Vagina (tissue), 2 donors: ENCODE data around the gene PTP4A2. TPM values are rescaled to one million over a fixed set of nuclear protein-coding genes. Genes with fewer than 3 reads are reported as not detected.

Source experiments
- DNase-seq, 2 donors: peaks; one replicate each; pipeline ENCODE4 v3.0.0-alpha.2; 2017; ENCODE audit errors: extremely low spot score in 2 of 2
- H3K27ac ChIP-seq: fragments of 200-600 bp; sonication (generic); one replicate; pipeline ENCODE4 v1.5.1; 2019
- H3K27me3 ChIP-seq: fragments of 200-600 bp; sonication (generic); one replicate; pipeline ENCODE4 v1.5.1; 2019
- H3K36me3 ChIP-seq, 2 donors: fragments of 200-600 bp; sonication (generic); one replicate each; pipeline ENCODE4 v1.5.1; 2017 to 2019
- H3K4me1 ChIP-seq: fragments of 200-600 bp; sonication (generic); one replicate; pipeline ENCODE4 v1.5.1; 2019
- H3K4me3 ChIP-seq, 2 donors: fragments of 200-600 bp; sonication (generic); 1 replicate in 1 of 2; 2 replicates in 1 of 2; pipeline ENCODE4 v1.5.1; 2016 to 2019
- H3K9me3 ChIP-seq: fragments of 200-600 bp; sonication (generic); one replicate; pipeline ENCODE4 v1.5.1; 2019
- POLR2A ChIP-seq, 2 donors: fragments of 450-650 bp; IDR thresholded peaks; one replicate each; pipeline ENCODE4 v1.6.1; 2017; ENCODE audit warnings: antibody characterized with exemption in 2 of 2, mild to moderate bottlenecking in 2 of 2, moderate library complexity in 2 of 2
- POLR2AphosphoS5 ChIP-seq, 2 donors: sonication (generic); formaldehyde crosslinking; IDR thresholded peaks; one replicate each; pipeline ENCODE4 v1.9.0; 2017; ENCODE audit warnings: antibody characterized with exemption in 2 of 2, mild to moderate bottlenecking in 2 of 2, low read depth in 1 of 2; ENCODE audit not compliant: insufficient read depth in 1 of 2
- intact Hi-C: fragments of 100-400 bp; cut with DNase I; formaldehyde crosslinking; loops from one replicate; pipeline ENCODE4 v1.15.1; 2023
- total RNA-seq: library from RNA; depleted of rRNA; stranded (reverse); fragments of >200 nt; gene quantifications from one replicate; pipeline ENCODE4 v1.2.3, GENCODE V29; 2016
- TF ChIP-seq, protein P1 (sequence below), 3 experiments: fragments of 450-650 bp in 2 of 3; fragments of 200-600 bp in 1 of 3; sonication (generic) in 1 of 3; IDR thresholded peaks; one replicate each; pipeline ENCODE4 v1.5.1; 2017 to 2019; ENCODE audit warnings: antibody characterized with exemption in 3 of 3, mild to moderate bottlenecking in 2 of 3, moderate library complexity in 2 of 3

The PTP4A2 gene
- total RNA-seq, 1 donor from 2014 or later, result 112 TPM

DNA sequence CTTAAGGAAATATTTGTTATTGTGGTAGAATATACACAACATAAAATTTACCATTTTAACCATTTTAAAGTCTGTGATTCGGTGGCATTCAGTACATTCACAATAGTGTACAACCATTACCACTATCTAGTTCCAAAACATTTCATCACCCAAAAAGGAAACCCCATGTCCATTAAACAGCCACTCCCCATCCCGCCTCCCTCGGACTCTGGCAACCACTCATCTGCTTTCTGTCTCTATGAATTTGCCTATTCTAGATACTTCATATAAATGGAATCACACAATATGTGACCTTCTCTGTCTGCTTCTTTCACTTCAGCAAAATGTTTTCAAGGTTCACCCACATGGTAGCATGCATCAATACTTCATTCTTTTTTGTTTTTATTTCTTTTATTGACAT lies 51.3 kb downstream of the PTP4A2 start:
- Histone ChIP-seq H3K27me3 (no peaks in the 10 kb centered on the region), H3K36me3 (no peaks in the 10 kb centered on the region), H3K4me3 (no peak overlapping the region), H3K4me1 (no peaks in the 10 kb centered on the region), H3K9me3 (no peaks in the 10 kb centered on the region), H3K27ac (no peak overlapping the region)
- no peak for DNase-seq
- no peak for TF ChIP-seq POLR2A (IDR thresholded peaks at IDR 0.05)
- TF ChIP-seq, protein P1, sequence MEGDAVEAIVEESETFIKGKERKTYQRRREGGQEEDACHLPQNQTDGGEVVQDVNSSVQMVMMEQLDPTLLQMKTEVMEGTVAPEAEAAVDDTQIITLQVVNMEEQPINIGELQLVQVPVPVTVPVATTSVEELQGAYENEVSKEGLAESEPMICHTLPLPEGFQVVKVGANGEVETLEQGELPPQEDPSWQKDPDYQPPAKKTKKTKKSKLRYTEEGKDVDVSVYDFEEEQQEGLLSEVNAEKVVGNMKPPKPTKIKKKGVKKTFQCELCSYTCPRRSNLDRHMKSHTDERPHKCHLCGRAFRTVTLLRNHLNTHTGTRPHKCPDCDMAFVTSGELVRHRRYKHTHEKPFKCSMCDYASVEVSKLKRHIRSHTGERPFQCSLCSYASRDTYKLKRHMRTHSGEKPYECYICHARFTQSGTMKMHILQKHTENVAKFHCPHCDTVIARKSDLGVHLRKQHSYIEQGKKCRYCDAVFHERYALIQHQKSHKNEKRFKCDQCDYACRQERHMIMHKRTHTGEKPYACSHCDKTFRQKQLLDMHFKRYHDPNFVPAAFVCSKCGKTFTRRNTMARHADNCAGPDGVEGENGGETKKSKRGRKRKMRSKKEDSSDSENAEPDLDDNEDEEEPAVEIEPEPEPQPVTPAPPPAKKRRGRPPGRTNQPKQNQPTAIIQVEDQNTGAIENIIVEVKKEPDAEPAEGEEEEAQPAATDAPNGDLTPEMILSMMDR (IDR thresholded peaks at IDR 0.05), result no peak
- intact Hi-C loops, result no loop called here

DNA sequence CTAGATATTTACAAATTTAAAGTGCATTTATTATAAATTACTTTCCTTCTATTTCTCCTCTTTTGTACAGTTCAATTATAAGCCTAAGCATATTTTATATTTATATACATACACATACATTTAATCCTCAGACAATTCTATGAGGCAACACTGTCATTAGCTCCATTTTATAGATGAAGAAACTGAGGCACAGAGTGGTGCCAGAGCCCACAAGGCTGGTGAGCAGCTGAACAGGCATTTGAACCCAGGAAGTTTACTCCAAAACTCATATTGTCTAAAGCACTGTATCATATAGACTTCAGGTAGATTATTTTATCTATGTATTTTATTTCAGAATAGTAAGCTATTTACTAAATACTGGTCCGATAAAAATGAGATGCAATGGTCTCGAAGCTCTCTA lies 52.3 kb downstream of the PTP4A2 start:
- Histone ChIP-seq H3K4me3 (no peak overlapping the region), H3K9me3 (no peaks in the 10 kb centered on the region), H3K27ac (no peak overlapping the region), H3K36me3 (no peaks in the 10 kb centered on the region), H3K4me1 (no peaks in the 10 kb centered on the region), H3K27me3 (no peaks in the 10 kb centered on the region)
- no peak for DNase-seq
- intact Hi-C loops, result no loop called here
- TF ChIP-seq POLR2AphosphoS5 (IDR thresholded peaks at IDR 0.05; ENCODE audit: insufficient read depth in 1 of 2, low read depth in 1 of 2), result no peak
- no peak for TF ChIP-seq POLR2A (IDR thresholded peaks at IDR 0.05)
- TF ChIP-seq, protein P1 (IDR thresholded peaks at IDR 0.05), result no peak

DNA sequence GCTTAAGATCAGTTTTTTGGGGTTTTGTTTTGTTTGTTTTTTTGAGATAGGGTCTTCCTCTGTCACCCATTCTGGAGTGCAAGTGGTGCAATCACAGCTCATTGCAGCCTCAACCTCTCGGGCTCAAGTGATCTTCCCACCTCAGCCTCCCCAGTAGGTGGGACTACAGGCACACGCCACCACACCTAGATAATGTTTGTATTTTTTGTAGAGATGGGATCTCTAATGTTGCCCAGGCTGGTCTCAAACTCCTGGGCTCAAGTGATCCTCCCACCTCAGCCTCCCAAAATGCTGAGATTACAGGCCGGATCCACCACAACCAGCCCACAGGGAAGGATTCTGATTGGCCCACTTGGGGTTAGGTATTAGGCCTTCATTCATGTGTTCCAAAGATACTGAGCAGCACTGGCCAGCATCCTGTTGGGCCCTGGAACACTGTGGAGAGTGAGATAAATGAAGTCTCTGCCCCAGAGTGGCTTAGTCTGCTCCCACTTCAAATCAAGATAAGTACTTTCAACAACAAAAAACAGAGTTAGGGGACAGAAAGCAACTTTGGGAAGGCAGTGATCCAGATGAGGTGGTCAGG lies 54.7 kb downstream of the PTP4A2 start:
- TF ChIP-seq POLR2A (IDR thresholded peaks at IDR 0.05) (no peak), POLR2AphosphoS5 (IDR thresholded peaks at IDR 0.05; ENCODE audit: insufficient read depth in 1 of 2, low read depth in 1 of 2) (no peak)
- TF ChIP-seq, protein P1 (IDR thresholded peaks at IDR 0.05), result no peak
- Histone ChIP-seq H3K9me3 (no peaks in the 10 kb centered on the region), H3K36me3 (no peaks in the 10 kb centered on the region)

DNA sequence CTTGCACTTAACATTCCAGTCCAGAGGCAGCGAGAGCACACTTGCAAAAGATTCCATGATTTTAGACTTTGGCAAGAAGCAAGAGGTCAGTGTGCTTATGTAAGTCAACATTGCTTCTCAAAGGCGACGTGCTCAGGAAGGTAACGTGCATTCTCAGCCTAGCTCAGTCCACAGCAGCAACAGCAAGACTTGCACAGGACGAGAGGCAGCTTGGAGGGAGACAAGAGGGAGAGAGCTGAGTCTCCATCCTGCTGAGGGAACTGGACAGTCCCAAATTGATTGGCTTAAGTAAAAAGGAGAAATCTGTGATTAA lies 56.5 kb downstream of the PTP4A2 start:
- Histone ChIP-seq H3K27ac (no peak overlapping the region), H3K4me3 (no peak overlapping the region), H3K4me1 (no peaks in the 10 kb centered on the region), H3K9me3 (no peaks in the 10 kb centered on the region), H3K27me3 (no peaks in the 10 kb centered on the region), H3K36me3 (no peaks in the 10 kb centered on the region)
- DNase-seq, result no peak
- TF ChIP-seq, protein P1 (IDR thresholded peaks at IDR 0.05), result no peak
- no peak for TF ChIP-seq POLR2AphosphoS5 (IDR thresholded peaks at IDR 0.05; ENCODE audit: insufficient read depth in 1 of 2, low read depth in 1 of 2)
- no peak for TF ChIP-seq POLR2A (IDR thresholded peaks at IDR 0.05)
- intact Hi-C loops, result no loop called here

More for the DNA sequence above, 54.7 kb downstream of the PTP4A2 start:
- intact Hi-C loops, result no loop called here
- H3K27ac ChIP-seq, result no peak overlapping the region
- no peak for DNase-seq
- H3K4me1 ChIP-seq, result no peaks in the 10 kb centered on the region
- no peak overlapping the region for H3K4me3 ChIP-seq
- no peaks in the 10 kb centered on the region for H3K27me3 ChIP-seq

DNA sequence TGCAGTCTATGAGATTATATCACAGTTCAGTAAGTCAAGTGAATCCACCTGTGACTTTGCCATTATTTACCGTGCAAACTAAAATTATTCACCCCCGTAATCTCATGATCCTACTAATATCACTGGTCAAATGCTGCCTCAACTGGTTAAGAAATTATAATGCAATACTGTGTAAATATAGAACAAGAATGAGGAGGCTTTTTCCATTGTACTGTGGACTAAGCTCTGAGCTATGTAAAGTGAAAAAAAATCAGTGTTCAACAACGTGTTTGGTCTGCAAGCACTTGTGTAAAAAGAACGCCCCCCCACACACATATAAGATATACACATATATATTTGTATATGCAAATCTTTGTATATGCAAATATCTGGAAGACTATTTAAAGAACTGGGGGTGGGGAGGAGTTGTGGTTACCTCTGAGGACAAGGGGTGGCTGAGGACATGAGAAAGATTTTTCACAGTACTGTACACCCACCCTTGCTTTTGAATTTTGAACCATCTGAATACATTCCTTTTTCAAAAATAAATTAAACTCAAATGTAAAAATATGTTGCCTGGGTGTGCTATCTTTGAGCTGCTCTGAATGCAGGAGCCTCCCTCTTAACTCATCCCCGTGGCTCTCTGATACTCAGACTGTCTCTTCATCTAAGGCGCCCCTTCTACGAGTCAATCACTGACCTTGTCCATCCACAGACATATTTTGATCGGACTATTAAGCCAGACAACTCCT lies 57.0 kb downstream of the PTP4A2 start:
- H3K4me3 ChIP-seq, result no peak overlapping the region
- no peaks in the 10 kb centered on the region for H3K27me3 ChIP-seq
- no peaks in the 10 kb centered on the region for H3K4me1 ChIP-seq
- intact Hi-C loops, result no loop called here
- no peaks in the 10 kb centered on the region for H3K9me3 ChIP-seq
- no peak overlapping the region for H3K27ac ChIP-seq
- no peaks in the 10 kb centered on the region for H3K36me3 ChIP-seq
- no peak for DNase-seq
- TF ChIP-seq POLR2A (IDR thresholded peaks at IDR 0.05), result no peak
- TF ChIP-seq POLR2AphosphoS5 (IDR thresholded peaks at IDR 0.05; ENCODE audit: insufficient read depth in 1 of 2, low read depth in 1 of 2), result no peak
- TF ChIP-seq, protein P1 (IDR thresholded peaks at IDR 0.05), result no peak
